Left colon (tissue), 2 donors: ENCODE data around the gene HBE1. TPM values are rescaled to one million over a fixed set of nuclear protein-coding genes. Genes with fewer than 3 reads are reported as not detected.

Source experiments
- ATAC-seq: fragments of 200-7000 bp; cut with Tn5 transposase; one replicate; pipeline ENCODE4 v1.9.1; 2020; ENCODE audit warnings: mild to moderate bottlenecking, moderate library complexity
- DNase-seq, 2 donors: peaks; one replicate each; pipeline ENCODE4 v3.0.0-alpha.2; 2020
- intact Hi-C, 2 donors: fragments of 100-400 bp; cut with DNase I in 1 of 2; cut with micrococcal nuclease in 1 of 2; formaldehyde crosslinking; loops; one replicate each; pipeline versions ENCODE4 v1.11.2 to v1.14.0; 2022; cut with DNase I, micrococcal nuclease
- total RNA-seq, 2 donors: library from RNA; stranded (reverse); fragmentation: NEBNext Ultra II Directional; extraction: Animal tissue kit (Norgen Biotek cat#: 25700); gene quantifications; one replicate each; pipeline ENCODE4 v1.2.1, GENCODE V29; 2021
- donor health status: DM: no; HTN: no; CAD: no.
- donor health status: DM: yes; HTN: yes; CAD: no.

Gene HBE1
- total RNA-seq, 2 donors from 2014 or later = not detected

DNA sequence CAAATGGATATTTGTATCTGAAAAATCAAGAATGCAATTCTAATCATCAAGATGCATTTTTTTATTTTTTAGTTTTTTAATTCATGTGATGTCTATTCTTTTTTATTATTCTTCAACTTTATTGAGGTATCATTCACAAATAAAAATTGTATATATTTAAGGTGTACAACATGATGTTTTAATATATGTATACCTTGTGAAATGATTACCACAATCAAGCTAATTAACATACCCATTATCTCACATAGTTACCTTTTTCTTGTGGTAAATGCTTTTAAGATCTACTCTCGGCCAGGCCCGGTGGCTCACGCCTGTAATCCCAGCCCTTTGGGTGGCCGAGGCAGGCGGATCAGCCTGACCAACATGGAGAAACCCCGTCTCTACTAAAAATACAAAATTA is 46.6 kb downstream of the HBE1 start:
- ATAC-seq = no peak

More for the DNA sequence above, 46.6 kb downstream of the HBE1 start:
- DNase-seq = no peak
- intact Hi-C loops = no loop called here

Other genes with a start within 250 kb of the HBE1 start
- not detected for gene OR52J3, start 223.4 kb downstream of the HBE1 start, total RNA-seq
- gene OR52E2, start 210.3 kb downstream of the HBE1 start, total RNA-seq = not detected
- not detected for gene OR52E1, start 200.4 kb downstream of the HBE1 start, total RNA-seq
- not detected for gene OR52A5, start 131.6 kb downstream of the HBE1 start, total RNA-seq
- gene OR52A1, start 115.2 kb downstream of the HBE1 start, total RNA-seq = not detected
- gene OR51V1, start 69.3 kb downstream of the HBE1 start, total RNA-seq = not detected
- gene HBB, start 42.9 kb downstream of the HBE1 start, total RNA-seq = 10 to 100 TPM in 1 of 2 donors, 1 to 10 TPM in 1; 9.3 to 25.8 TPM
- gene HBD, start 35.5 kb downstream of the HBE1 start, total RNA-seq = not detected
- not detected for gene HBG1, start 20.1 kb downstream of the HBE1 start, total RNA-seq
- gene HBG2, start 15.2 kb downstream of the HBE1 start, total RNA-seq = not detected
- not detected for gene OR51B4, start 32.0 kb upstream of the HBE1 start, total RNA-seq
- not detected for gene OR51B2, start 54.4 kb upstream of the HBE1 start, total RNA-seq
- gene OR51B5, start 73.6 kb upstream of the HBE1 start, total RNA-seq = not detected
- gene OR51B6, start 81.6 kb upstream of the HBE1 start, total RNA-seq = not detected
- not detected for gene OR51M1, start 113.9 kb upstream of the HBE1 start, total RNA-seq
- gene OR51Q1, start 152.2 kb upstream of the HBE1 start, total RNA-seq = not detected
- gene OR51I1, start 171.6 kb upstream of the HBE1 start, total RNA-seq = not detected
- not detected for gene OR51I2, start 179.4 kb upstream of the HBE1 start, total RNA-seq
- not detected for gene OR52D1, start 218.7 kb upstream of the HBE1 start, total RNA-seq
- not detected for gene UBQLN3, start 240.0 kb upstream of the HBE1 start, total RNA-seq
- gene UBQLNL, start 246.8 kb upstream of the HBE1 start, total RNA-seq = under 1 TPM; 0.25 to 0.49 TPM